ENCODE results near the gene KIRREL3.

DNA sequence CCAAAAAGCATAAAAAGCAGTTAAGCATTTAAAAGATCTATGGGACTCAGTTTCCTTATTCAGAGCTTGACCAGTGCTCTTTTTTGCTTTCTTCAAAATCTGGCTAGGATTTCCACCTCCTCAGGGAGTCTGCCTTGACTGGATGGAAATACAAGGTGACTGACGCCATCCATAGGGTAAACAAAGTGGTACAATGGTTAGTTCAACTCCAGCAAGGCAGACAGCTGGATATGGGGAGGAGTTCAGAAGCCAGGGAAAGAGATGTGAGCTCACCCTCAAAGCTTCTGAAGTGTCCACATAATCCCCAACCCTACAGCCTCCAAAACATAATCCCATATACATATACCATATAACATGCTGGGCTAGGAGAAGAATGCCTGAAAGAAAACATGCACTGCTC lies 52.0 kb downstream of the KIRREL3 start:
- no peak for TF ChIP-seq POLR2AphosphoS5 (IDR thresholded peaks at IDR 0.05; ENCODE audit: low read depth, low read length)
- TF ChIP-seq MAX (IDR thresholded peaks at IDR 0.05; ENCODE audit: low read depth) = no peak
- TF ChIP-seq, protein P1, sequence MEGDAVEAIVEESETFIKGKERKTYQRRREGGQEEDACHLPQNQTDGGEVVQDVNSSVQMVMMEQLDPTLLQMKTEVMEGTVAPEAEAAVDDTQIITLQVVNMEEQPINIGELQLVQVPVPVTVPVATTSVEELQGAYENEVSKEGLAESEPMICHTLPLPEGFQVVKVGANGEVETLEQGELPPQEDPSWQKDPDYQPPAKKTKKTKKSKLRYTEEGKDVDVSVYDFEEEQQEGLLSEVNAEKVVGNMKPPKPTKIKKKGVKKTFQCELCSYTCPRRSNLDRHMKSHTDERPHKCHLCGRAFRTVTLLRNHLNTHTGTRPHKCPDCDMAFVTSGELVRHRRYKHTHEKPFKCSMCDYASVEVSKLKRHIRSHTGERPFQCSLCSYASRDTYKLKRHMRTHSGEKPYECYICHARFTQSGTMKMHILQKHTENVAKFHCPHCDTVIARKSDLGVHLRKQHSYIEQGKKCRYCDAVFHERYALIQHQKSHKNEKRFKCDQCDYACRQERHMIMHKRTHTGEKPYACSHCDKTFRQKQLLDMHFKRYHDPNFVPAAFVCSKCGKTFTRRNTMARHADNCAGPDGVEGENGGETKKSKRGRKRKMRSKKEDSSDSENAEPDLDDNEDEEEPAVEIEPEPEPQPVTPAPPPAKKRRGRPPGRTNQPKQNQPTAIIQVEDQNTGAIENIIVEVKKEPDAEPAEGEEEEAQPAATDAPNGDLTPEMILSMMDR (IDR thresholded peaks at IDR 0.05) = no peak
- TF ChIP-seq, protein P2, sequence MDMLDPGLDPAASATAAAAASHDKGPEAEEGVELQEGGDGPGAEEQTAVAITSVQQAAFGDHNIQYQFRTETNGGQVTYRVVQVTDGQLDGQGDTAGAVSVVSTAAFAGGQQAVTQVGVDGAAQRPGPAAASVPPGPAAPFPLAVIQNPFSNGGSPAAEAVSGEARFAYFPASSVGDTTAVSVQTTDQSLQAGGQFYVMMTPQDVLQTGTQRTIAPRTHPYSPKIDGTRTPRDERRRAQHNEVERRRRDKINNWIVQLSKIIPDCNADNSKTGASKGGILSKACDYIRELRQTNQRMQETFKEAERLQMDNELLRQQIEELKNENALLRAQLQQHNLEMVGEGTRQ (IDR thresholded peaks at IDR 0.05; ENCODE audit: borderline replicate concordance, low read depth, low read length) = no peak
- TF ChIP-seq, protein P3, sequence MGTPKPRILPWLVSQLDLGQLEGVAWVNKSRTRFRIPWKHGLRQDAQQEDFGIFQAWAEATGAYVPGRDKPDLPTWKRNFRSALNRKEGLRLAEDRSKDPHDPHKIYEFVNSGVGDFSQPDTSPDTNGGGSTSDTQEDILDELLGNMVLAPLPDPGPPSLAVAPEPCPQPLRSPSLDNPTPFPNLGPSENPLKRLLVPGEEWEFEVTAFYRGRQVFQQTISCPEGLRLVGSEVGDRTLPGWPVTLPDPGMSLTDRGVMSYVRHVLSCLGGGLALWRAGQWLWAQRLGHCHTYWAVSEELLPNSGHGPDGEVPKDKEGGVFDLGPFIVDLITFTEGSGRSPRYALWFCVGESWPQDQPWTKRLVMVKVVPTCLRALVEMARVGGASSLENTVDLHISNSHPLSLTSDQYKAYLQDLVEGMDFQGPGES (IDR thresholded peaks at IDR 0.05; ENCODE audit: low read depth, low read length) = no peak

Measured in SK-N-SH (cell line).